CD14-positive monocyte (primary cell): Measurements from ENCODE around the gene FAF1. TPM values are rescaled to one million over a fixed set of nuclear protein-coding genes. Genes with fewer than 3 reads are reported as not detected.

Source experiments
- DNase-seq, 3 donors: peaks; one replicate each; pipeline ENCODE4 v3.0.0-alpha.2; 2011 to 2022
- H2AFZ ChIP-seq: 2 replicates; pipeline ENCODE4 v1.6.0; 2012; ENCODE audit warnings: mild to moderate bottlenecking, low read depth, low read length, inconsistent platforms; ENCODE audit not compliant: insufficient read depth, poor library complexity, severe bottlenecking
- H3K27ac ChIP-seq, 2 donors: 1 replicate in 1 of 2; 2 replicates in 1 of 2; pipeline ENCODE4 v1.5.1; 2012 to 2013; ENCODE audit warnings: low read length in 2 of 2, control low read depth in 1 of 2, inconsistent platforms in 1 of 2, low read depth in 1 of 2, mild to moderate bottlenecking in 1 of 2
- H3K27me3 ChIP-seq, 2 donors: one replicate each; pipeline versions ENCODE4 v1.6.0 to v1.6.1; 2011 to 2013; ENCODE audit warnings: low read length in 2 of 2; ENCODE audit not compliant: control insufficient read depth in 2 of 2, insufficient read depth in 2 of 2
- H3K36me3 ChIP-seq, 2 donors: replicated peaks in 1 of 2; 1 replicate in 1 of 2; 2 replicates in 1 of 2; pipeline versions ENCODE4 v1.5.1 to v1.6.1; 2012 to 2013; ENCODE audit warnings: low read length in 2 of 2, control low read depth in 1 of 2, inconsistent platforms in 1 of 2, mild to moderate bottlenecking in 1 of 2; ENCODE audit not compliant: insufficient read depth in 2 of 2, control insufficient read depth in 1 of 2
- H3K4me1 ChIP-seq, 2 donors: 1 replicate in 1 of 2; 2 replicates in 1 of 2; pipeline versions ENCODE4 v1.5.1 to v1.6.1; 2012 to 2013; ENCODE audit warnings: low read length in 2 of 2, control low read depth in 1 of 2, inconsistent platforms in 1 of 2, mild to moderate bottlenecking in 1 of 2, moderate library complexity in 1 of 2; ENCODE audit not compliant: insufficient read depth in 2 of 2, control insufficient read depth in 1 of 2
- H3K4me2 ChIP-seq: replicated peaks from 2 replicates; pipeline ENCODE3; 2012; ENCODE audit warnings: low read length, moderate library complexity, mild to moderate bottlenecking; ENCODE audit not compliant: poor library complexity, severe bottlenecking; ENCODE audit errors: extremely low read depth
- H3K4me3 ChIP-seq, 3 experiments: fragments of 200-600 bp in 1 of 3; sonication (generic) in 1 of 3; replicated peaks in 1 of 3; 1 replicate in 2 of 3; 2 replicates in 1 of 3; pipeline ENCODE4 v1.5.1; 2011 to 2013; ENCODE audit warnings: low read length in 3 of 3, mild to moderate bottlenecking in 3 of 3, control low read depth in 2 of 3, low read depth in 2 of 3, inconsistent platforms in 1 of 3, moderate library complexity in 1 of 3
- H3K79me2 ChIP-seq: 2 replicates; pipeline ENCODE4 v1.6.0; 2012; ENCODE audit warnings: mild to moderate bottlenecking, control low read depth, inconsistent platforms, low read length, moderate library complexity; ENCODE audit not compliant: insufficient read depth
- H3K9ac ChIP-seq: 2 replicates; pipeline ENCODE4 v1.6.0; 2017; ENCODE audit warnings: low read length, mild to moderate bottlenecking; ENCODE audit not compliant: insufficient read depth, poor library complexity, severe bottlenecking
- H3K9me3 ChIP-seq, 2 donors: replicated peaks in 1 of 2; 1 replicate in 1 of 2; 2 replicates in 1 of 2; pipeline versions ENCODE4 v1.5.1 to v1.6.1; 2012 to 2013; ENCODE audit warnings: low read length in 2 of 2, control low read depth in 1 of 2; ENCODE audit not compliant: control insufficient read depth in 1 of 2, insufficient read depth in 1 of 2
- H4K20me1 ChIP-seq: 2 replicates; pipeline ENCODE4 v1.6.0; 2012; ENCODE audit warnings: mild to moderate bottlenecking, low read length, control low read depth, moderate library complexity; ENCODE audit not compliant: insufficient read depth
- H3K27ac Mint-ChIP-seq, 7 donors: one replicate each; pipeline ENCODE4 v1.8.0; 2020; ENCODE audit warnings: mild to moderate bottlenecking in 7 of 7, mixed read lengths in 7 of 7, moderate library complexity in 6 of 7, inconsistent platforms in 2 of 7
- H3K27me3 Mint-ChIP-seq, 3 donors: one replicate each; pipeline ENCODE4 v1.8.0; 2021 to 2022; ENCODE audit warnings: low read depth in 3 of 3, mild to moderate bottlenecking in 3 of 3, mixed read lengths in 3 of 3, moderate library complexity in 3 of 3, inconsistent platforms in 1 of 3
- H3K36me3 Mint-ChIP-seq, 2 donors: one replicate each; pipeline ENCODE4 v1.8.0; 2020; ENCODE audit warnings: mixed read lengths in 2 of 2, inconsistent platforms in 1 of 2, mild to moderate bottlenecking in 1 of 2
- H3K4me1 Mint-ChIP-seq: one replicate; pipeline ENCODE4 v1.8.0; 2020; ENCODE audit warnings: mild to moderate bottlenecking, mixed read lengths
- H3K4me3 Mint-ChIP-seq, 2 donors: one replicate each; pipeline ENCODE4 v1.8.0; 2020; ENCODE audit warnings: mild to moderate bottlenecking in 2 of 2, mixed read lengths in 2 of 2, moderate library complexity in 1 of 2
- H3K9me3 Mint-ChIP-seq, 7 donors: one replicate each; pipeline ENCODE4 v1.8.0; 2020 to 2022; ENCODE audit warnings: mixed read lengths in 7 of 7, mild to moderate bottlenecking in 6 of 7, moderate library complexity in 6 of 7, inconsistent platforms in 2 of 7
- CTCF ChIP-seq: fragments of 200-600 bp; IDR thresholded peaks from one replicate; pipeline ENCODE4 v1.8.0; 2022; ENCODE audit warnings: antibody characterized with exemption, mild to moderate bottlenecking
- WGBS: methylation state at CpG from one replicate; pipeline ENCODE4 v1.1.5; 2013; ENCODE audit warnings: missing lambda C conversion rate; ENCODE audit not compliant: insufficient coverage; 5-methylcytosine and 5-hydroxymethylcytosine counted together
- intact Hi-C, 2 donors: fragments of 100-400 bp; cut with micrococcal nuclease; formaldehyde crosslinking; loops; one replicate each; pipeline versions ENCODE4 v1.15.0 to v1.15.1; 2023
- polyA plus RNA-seq, 3 donors: library from polyadenylated mRNA; depleted of rRNA in 1 of 3; unstranded in 2 of 3; stranded (reverse) in 1 of 3; fragments of 300-500 nt in 2 of 3; fragments of >200 nt in 1 of 3; fragmentation: Illumina TruSeq in 2 of 3; gene quantifications; 1 replicate in 2 of 3; 2 replicates in 1 of 3; pipeline ENCODE4 v1.2.3, GENCODE V29; 2012 to 2021

Gene FAF1
- polyA plus RNA-seq, 3 donors: 11.4 to 29.6 (median 16.9) TPM

GRCh38 chr1:50516056-50516455 is 444.0 kb downstream of the FAF1 start:
- H3K79me2 ChIP-seq: no peaks in the 10 kb centered on the region
- no peaks in the 10 kb centered on the region for H4K20me1 ChIP-seq
- H3K9ac ChIP-seq: no peak overlapping the region
- no peaks in the 10 kb centered on the region for H3K4me1 ChIP-seq
- WGBS: no CpG with 5 or more reads among the region's 3 CpGs
- H3K9me3 Mint-ChIP-seq: peaks cover 0 to 8% (median 3%) of the 10 kb centered on the region in 7 donors
- H3K27me3 Mint-ChIP-seq: no peaks in the 10 kb centered on the region
- H3K4me3 Mint-ChIP-seq: no peak overlapping the region
- H3K27me3 ChIP-seq: no peaks in the 10 kb centered on the region
- intact Hi-C loops: no loop called here
- no peaks in the 10 kb centered on the region for H3K9me3 ChIP-seq
- TF ChIP-seq CTCF: no peak
- H3K4me2 ChIP-seq: no peak overlapping the region
- H3K36me3 Mint-ChIP-seq: peaks cover 13 to 31% of the 10 kb centered on the region in 2 donors
- no peak for DNase-seq
- peaks cover 0 to 21% of the 10 kb centered on the region in 2 donors for H3K36me3 ChIP-seq
- H3K27ac ChIP-seq: no peak overlapping the region
- peaks cover 4% of the 10 kb centered on the region for H3K4me1 Mint-ChIP-seq
- H2AFZ ChIP-seq: no peak overlapping the region
- H3K27ac Mint-ChIP-seq: no peak overlapping the region
- no peak overlapping the region for H3K4me3 ChIP-seq

GRCh38 chr1:50508040-50508586 is 452.0 kb downstream of the FAF1 start:
- Mint-ChIP-seq H3K9me3 (peaks cover 0 to 8% (median 5%) of the 10 kb centered on the region in 7 donors), H3K27ac (no peak overlapping the region), H3K36me3 (peaks cover 36 to 39% of the 10 kb centered on the region in 2 donors), H3K4me1 (peaks cover 8% of the 10 kb centered on the region), H3K27me3 (no peaks in the 10 kb centered on the region), H3K4me3 (no peak overlapping the region)
- no peak overlapping the region for H2AFZ ChIP-seq
- no peaks in the 10 kb centered on the region for H3K9me3 ChIP-seq
- H3K27me3 ChIP-seq: no peaks in the 10 kb centered on the region
- peaks cover 0 to 6% of the 10 kb centered on the region in 2 donors for H3K36me3 ChIP-seq
- no peaks in the 10 kb centered on the region for H4K20me1 ChIP-seq
- H3K4me3 ChIP-seq: no peak overlapping the region
- H3K27ac ChIP-seq: no peak overlapping the region
- intact Hi-C loops: no loop called here
- no peak overlapping the region for H3K9ac ChIP-seq
- H3K79me2 ChIP-seq: no peaks in the 10 kb centered on the region
- no peak overlapping the region for H3K4me2 ChIP-seq
- no peaks in the 10 kb centered on the region for H3K4me1 ChIP-seq
- TF ChIP-seq CTCF: no peak
- DNase-seq: peak; percentile 6 to 10 (median 7)
